ENCODE measurements around the gene OPRD1.
A peak's percentile ranks its signal among the peaks of the same experiment; 100 is the strongest.

DNA sequence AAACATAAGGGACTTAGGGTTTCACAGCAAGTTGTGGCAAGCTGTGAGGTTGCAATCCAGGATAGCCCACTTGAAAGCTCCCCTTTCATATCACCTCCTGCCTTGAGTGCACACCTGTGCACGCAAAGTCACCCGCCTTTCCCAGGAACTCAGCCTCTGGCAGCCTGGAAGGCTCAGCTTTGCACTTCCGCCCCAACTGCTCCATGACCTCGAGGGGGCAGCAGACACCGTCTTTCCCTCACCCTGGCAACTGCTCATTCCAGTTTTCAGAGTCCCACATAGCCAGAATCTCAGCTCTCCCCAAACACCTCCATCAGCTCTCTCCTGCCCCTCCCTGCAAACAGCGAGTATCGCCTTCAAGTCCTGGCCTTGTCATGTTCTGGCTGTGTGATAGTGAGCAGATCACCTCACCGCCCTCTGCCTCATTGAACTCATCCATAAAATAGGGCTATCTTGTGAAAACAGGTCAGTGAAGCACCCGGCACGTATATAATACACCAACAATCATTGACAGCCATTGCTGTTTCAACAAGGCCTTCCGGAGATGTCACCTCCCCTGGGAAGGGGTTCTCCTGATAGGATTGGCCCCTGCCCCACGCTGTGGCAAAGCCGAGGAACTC lies 70.1 kb downstream of the OPRD1 start:
- TF ChIP-seq, protein P1, sequence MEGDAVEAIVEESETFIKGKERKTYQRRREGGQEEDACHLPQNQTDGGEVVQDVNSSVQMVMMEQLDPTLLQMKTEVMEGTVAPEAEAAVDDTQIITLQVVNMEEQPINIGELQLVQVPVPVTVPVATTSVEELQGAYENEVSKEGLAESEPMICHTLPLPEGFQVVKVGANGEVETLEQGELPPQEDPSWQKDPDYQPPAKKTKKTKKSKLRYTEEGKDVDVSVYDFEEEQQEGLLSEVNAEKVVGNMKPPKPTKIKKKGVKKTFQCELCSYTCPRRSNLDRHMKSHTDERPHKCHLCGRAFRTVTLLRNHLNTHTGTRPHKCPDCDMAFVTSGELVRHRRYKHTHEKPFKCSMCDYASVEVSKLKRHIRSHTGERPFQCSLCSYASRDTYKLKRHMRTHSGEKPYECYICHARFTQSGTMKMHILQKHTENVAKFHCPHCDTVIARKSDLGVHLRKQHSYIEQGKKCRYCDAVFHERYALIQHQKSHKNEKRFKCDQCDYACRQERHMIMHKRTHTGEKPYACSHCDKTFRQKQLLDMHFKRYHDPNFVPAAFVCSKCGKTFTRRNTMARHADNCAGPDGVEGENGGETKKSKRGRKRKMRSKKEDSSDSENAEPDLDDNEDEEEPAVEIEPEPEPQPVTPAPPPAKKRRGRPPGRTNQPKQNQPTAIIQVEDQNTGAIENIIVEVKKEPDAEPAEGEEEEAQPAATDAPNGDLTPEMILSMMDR (IDR thresholded peaks at IDR 0.05): peak; percentile 84 to 96 (median 89)
- peak in 1 of 3 donors; percentile 55 for TF ChIP-seq POLR2AphosphoS5 (IDR thresholded peaks at IDR 0.05)
- no peak for TF ChIP-seq EP300 (IDR thresholded peaks at IDR 0.05; ENCODE audit: low read depth)

All from transverse colon (tissue), 4 donors.